ENCODE results near the gene LCP2.

DNA sequence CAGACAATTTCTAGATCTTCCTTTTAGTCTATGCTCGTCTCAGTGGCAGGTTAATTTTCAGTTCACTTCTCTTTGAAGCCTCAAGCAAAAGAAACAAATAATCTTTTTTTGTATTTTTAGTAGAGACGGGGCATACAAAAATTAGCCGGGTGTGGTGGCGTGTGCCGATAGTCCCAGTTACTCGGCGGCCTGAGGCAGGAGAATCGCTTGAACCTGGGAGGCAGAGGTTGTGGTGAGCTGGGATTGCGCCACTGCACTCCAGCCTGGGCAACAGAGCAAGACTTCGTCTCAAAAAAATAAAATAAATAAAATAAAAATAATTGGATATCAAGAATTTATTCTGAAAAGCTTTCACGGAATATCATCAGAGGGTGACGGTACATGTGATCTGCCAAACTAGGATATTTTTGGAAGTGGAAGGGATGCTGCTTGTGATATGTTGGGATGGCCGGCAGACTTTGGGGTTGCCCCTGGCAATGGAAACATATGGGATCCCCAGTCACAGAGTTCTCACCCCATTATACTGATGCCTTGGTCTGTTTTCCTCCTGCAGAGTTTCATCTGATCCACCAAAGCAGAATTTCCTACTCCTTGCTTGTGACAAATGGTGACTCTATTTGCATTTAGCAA lies 7.6 kb upstream of the LCP2 start:
- TF ChIP-seq POLR2A (IDR thresholded peaks at IDR 0.05) (no peak), CTCF (IDR thresholded peaks at IDR 0.05) (no peak)
